H1 (cell line): ENCODE results near the gene FOXN4.

ENCODE experiments used
- CTCF ChIP-seq, 3 experiments: IDR thresholded peaks; 1 replicate in 2 of 3; 2 replicates in 1 of 3; pipeline versions ENCODE4 v1.5.1 to v1.6.1; 2011; ENCODE audit warnings: low read length in 3 of 3, mild to moderate bottlenecking in 3 of 3, inconsistent platforms in 2 of 3, low read depth in 1 of 3, moderate library complexity in 1 of 3; ENCODE audit not compliant: insufficient read depth in 1 of 3; ENCODE audit errors: control extremely low read depth in 1 of 3
- MAX ChIP-seq: IDR thresholded peaks from 2 replicates; pipeline ENCODE4 v1.6.1; 2012; ENCODE audit warnings: inconsistent platforms
- TCF12 ChIP-seq: IDR thresholded peaks from 2 replicates; pipeline ENCODE4 v1.6.1; 2011; ENCODE audit warnings: low read depth, mild to moderate bottlenecking, low read length

GRCh38 chr12:109232731-109233130 lies 76.4 kb downstream of the FOXN4 start:
- TF ChIP-seq CTCF (IDR thresholded peaks at IDR 0.05; ENCODE audit: control extremely low read depth in 1 of 3, insufficient read depth in 1 of 3, low read depth in 1 of 3, low read length in 3 of 3) (no peak), MAX (no peak), TCF12 (no peak)
